HUES6 (cell line): ENCODE measurements around the gene DPY19L2.
"Not testable (repeated sequence)": the region's sequence is repeated elsewhere in the genome, so short reads cannot be mapped to it uniquely, and the experiment has no call there.

Source experiments
- H3K27ac ChIP-seq: 2 replicates; pipeline ENCODE4 v1.7.0; 2013; ENCODE audit warnings: low read depth, mild to moderate bottlenecking, low read length, inconsistent platforms
- H3K27me3 ChIP-seq: 2 replicates; pipeline ENCODE4 v1.6.1; 2013; ENCODE audit warnings: low read length; ENCODE audit not compliant: control insufficient read depth, insufficient read depth
- H3K36me3 ChIP-seq: 2 replicates; pipeline ENCODE4 v1.6.1; 2013; ENCODE audit warnings: low read length; ENCODE audit not compliant: control insufficient read depth, insufficient read depth
- H3K4me1 ChIP-seq: 2 replicates; pipeline ENCODE4 v1.6.1; 2013; ENCODE audit warnings: low read length; ENCODE audit not compliant: control insufficient read depth, insufficient read depth
- H3K4me3 ChIP-seq: 2 replicates; pipeline ENCODE4 v1.5.1; 2013; ENCODE audit warnings: low read depth, low read length
- H3K9ac ChIP-seq: one replicate; pipeline ENCODE4 v1.6.1; 2013; ENCODE audit warnings: mild to moderate bottlenecking, low read length
- H3K9me3 ChIP-seq: 2 replicates; pipeline ENCODE4 v1.6.1; 2013; ENCODE audit warnings: low read depth, low read length; ENCODE audit not compliant: control insufficient read depth, insufficient read depth

The DPY19L2 gene

GRCh38 chr12:63656407-63656806 lies 11.9 kb downstream of the DPY19L2 start:
- H3K4me3 ChIP-seq, result not testable (repeated sequence)

GRCh38 chr12:63655543-63656257 lies 12.6 kb downstream of the DPY19L2 start:
- not testable (repeated sequence) for H3K4me3 ChIP-seq, H3K27ac ChIP-seq, H3K36me3 ChIP-seq, H3K27me3 ChIP-seq, H3K4me1 ChIP-seq, H3K9ac ChIP-seq, H3K9me3 ChIP-seq

More at GRCh38 chr12:63656407-63656806, 11.9 kb downstream of the DPY19L2 start:
- not testable (repeated sequence) for H3K9ac ChIP-seq, H3K36me3 ChIP-seq, H3K9me3 ChIP-seq, H3K4me1 ChIP-seq, H3K27ac ChIP-seq, H3K27me3 ChIP-seq

DNA sequence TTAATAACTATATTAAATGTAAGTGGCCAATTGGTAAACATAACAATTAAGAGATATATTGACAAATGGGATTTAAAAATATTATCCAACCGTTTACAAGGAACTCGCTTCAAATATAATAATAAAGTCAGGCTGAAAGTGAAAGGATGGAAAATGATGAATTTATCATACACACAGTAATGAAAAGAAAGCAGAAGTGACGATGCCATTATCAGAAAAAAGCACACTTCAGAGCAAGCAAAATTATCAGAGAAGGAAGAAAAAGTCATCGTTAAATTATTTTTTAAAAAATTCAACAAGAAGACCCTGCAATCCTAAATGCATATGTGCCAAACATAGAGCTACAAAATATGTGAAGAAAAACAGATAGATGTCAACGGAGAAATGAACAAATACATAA lies 13.8 kb downstream of the DPY19L2 start:
- H3K4me1 ChIP-seq, H3K36me3 ChIP-seq, H3K4me3 ChIP-seq, H3K9ac ChIP-seq, H3K27ac ChIP-seq, H3K27me3 ChIP-seq, H3K9me3 ChIP-seq: not testable (repeated sequence)

GRCh38 chr12:63649517-63649916 lies 18.8 kb downstream of the DPY19L2 start:
- not testable (repeated sequence) for H3K36me3 ChIP-seq, H3K4me3 ChIP-seq, H3K4me1 ChIP-seq, H3K9ac ChIP-seq, H3K27ac ChIP-seq, H3K9me3 ChIP-seq, H3K27me3 ChIP-seq

GRCh38 chr12:63643381-63644140 lies 24.7 kb downstream of the DPY19L2 start:
- H3K27me3 ChIP-seq, H3K9ac ChIP-seq, H3K27ac ChIP-seq, H3K9me3 ChIP-seq, H3K4me3 ChIP-seq, H3K4me1 ChIP-seq, H3K36me3 ChIP-seq: not testable (repeated sequence)

GRCh38 chr12:63624258-63624657 lies 44.0 kb downstream of the DPY19L2 start:
- H3K9ac ChIP-seq, H3K9me3 ChIP-seq, H3K4me3 ChIP-seq, H3K27ac ChIP-seq, H3K4me1 ChIP-seq, H3K27me3 ChIP-seq, H3K36me3 ChIP-seq: not testable (repeated sequence)

DNA sequence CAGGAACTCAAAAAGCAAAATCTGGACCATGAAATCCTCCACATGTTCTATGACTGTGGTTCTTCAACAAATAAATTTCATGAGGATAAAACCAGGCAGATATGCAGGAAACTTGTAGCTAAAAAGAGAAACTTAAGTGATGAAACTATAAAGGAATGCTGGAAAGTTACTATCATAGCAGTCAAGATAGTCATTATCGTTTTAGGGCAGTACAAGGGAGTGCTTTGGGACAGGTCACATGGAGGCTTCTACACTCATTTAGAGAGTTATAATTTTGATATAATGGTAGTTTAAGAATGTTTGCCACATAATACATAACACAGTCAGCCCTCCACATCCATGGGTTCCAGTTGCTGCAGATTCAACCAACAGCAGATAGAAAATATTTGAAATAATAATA lies 52.7 kb downstream of the DPY19L2 start:
- H3K36me3 ChIP-seq, H3K27ac ChIP-seq, H3K4me1 ChIP-seq, H3K27me3 ChIP-seq, H3K4me3 ChIP-seq, H3K9ac ChIP-seq, H3K9me3 ChIP-seq: not testable (repeated sequence)

DNA sequence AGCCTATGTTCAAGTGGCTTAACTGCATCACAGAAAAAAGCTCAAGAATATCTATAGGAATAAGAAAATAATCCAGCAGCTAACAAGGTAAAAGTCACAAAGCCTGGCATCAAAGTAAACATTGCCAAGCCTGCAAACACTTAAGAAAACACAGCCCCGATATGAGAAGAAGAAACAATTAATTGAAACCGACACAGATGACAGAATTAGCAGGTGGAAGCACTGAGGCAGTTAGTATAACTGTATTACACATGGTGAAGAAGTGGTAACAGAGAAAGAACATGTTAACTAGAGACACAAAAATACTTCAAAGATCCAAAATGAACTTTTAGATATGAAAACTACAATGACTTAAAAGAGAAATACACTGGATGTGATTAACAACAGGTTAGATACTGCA lies 57.0 kb downstream of the DPY19L2 start:
- H3K36me3 ChIP-seq, H3K9ac ChIP-seq, H3K27me3 ChIP-seq, H3K27ac ChIP-seq, H3K4me3 ChIP-seq, H3K4me1 ChIP-seq, H3K9me3 ChIP-seq: not testable (repeated sequence)

DNA sequence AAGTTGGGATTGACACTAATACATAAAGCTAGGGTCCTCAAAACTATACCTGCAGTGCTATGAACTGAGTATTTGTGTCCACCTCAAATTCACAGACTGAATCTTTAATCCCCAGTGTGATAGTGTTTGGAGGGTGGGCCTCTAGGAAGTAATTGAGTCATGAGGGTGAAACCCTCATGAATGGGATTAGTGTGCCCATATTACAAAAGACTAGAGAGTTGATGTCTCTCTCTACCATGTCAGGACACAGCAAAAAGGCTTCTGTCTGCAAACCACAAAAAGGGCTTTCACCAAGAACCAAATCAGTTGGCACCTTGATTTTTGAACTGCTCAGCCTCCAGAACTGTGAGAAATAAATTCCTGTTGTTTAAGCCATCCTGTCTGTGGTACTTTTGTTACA lies 59.0 kb downstream of the DPY19L2 start:
- H3K9ac ChIP-seq, H3K4me3 ChIP-seq, H3K36me3 ChIP-seq, H3K27me3 ChIP-seq, H3K4me1 ChIP-seq, H3K9me3 ChIP-seq, H3K27ac ChIP-seq: not testable (repeated sequence)

DNA sequence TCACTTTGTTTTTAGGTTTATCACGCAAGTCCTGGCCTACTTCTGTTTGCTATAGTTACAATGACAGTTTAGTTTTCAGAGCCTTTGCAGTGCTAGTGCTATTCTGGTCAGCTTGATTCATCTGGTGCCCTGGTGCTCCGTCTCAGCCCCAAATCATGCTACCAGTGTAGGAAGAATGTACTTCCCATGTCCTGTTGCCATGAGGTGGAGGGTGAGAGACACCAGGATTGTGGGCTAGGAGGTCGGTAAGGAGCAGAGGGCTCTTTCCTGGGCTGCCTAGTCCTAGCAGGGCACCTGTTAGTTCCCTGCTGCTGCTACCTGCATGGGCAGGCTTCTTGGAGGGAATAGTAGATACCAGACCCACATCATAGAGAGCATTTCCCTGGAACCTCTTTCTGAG lies 63.3 kb downstream of the DPY19L2 start:
- H3K9me3 ChIP-seq, H3K4me1 ChIP-seq, H3K27me3 ChIP-seq, H3K36me3 ChIP-seq, H3K27ac ChIP-seq, H3K4me3 ChIP-seq, H3K9ac ChIP-seq: not testable (repeated sequence)

- H3K9me3 ChIP-seq, H3K9ac ChIP-seq, H3K36me3 ChIP-seq, H3K4me3 ChIP-seq, H3K27ac ChIP-seq, H3K4me1 ChIP-seq, H3K27me3 ChIP-seq: not testable (repeated sequence)
These were observed 73.5 kb downstream of the DPY19L2 start for GRCh38 chr12:63594828-63595227.
